Fibroblast of pulmonary artery (primary cell): ENCODE measurements around the gene B3GALNT2.
"Not testable (repeated sequence)": the region's sequence is repeated elsewhere in the genome, so short reads cannot be mapped to it uniquely, and the experiment has no call there.

Experiments
- DNase-seq: peaks from one replicate; pipeline ENCODE4 v3.0.0-alpha.2; 2010; ENCODE audit warnings: low read depth
- H3K4me3 ChIP-seq: replicated peaks from 2 replicates; pipeline ENCODE4 v1.5.1; 2011; ENCODE audit warnings: low read depth, mild to moderate bottlenecking, control low read depth, low read length, moderate library complexity
- CTCF ChIP-seq: IDR thresholded peaks from 2 replicates; pipeline ENCODE4 v1.5.1; 2011; ENCODE audit warnings: mild to moderate bottlenecking, control low read depth, low read length, inconsistent platforms; ENCODE audit errors: missing control alignments

Gene B3GALNT2

GRCh38 chr1:235486321-235486720 is 17.9 kb downstream of the B3GALNT2 start:
- no peak overlapping the region for H3K4me3 ChIP-seq
- DNase-seq: peak; percentile 26
- TF ChIP-seq CTCF: no peak

- no peak overlapping the region for H3K4me3 ChIP-seq
- DNase-seq: no peak
- no peak for TF ChIP-seq CTCF
Observed at GRCh38 chr1:235485558-235485957, 18.7 kb downstream of the B3GALNT2 start.

GRCh38 chr1:235483090-235483489 is 21.2 kb downstream of the B3GALNT2 start:
- TF ChIP-seq CTCF: no peak
- no peak overlapping the region for H3K4me3 ChIP-seq
- no peak for DNase-seq

GRCh38 chr1:235473806-235474205 is 30.4 kb downstream of the B3GALNT2 start:
- H3K4me3 ChIP-seq: no peak overlapping the region
- DNase-seq: no peak
- no peak for TF ChIP-seq CTCF

GRCh38 chr1:235470741-235471439 is 33.4 kb downstream of the B3GALNT2 start:
- DNase-seq: no peak

GRCh38 chr1:235469897-235470296 is 34.4 kb downstream of the B3GALNT2 start:
- DNase-seq, H3K4me3 ChIP-seq: not testable (repeated sequence)

More at GRCh38 chr1:235470741-235471439, 33.4 kb downstream of the B3GALNT2 start:
- H3K4me3 ChIP-seq: no peak overlapping the region
- TF ChIP-seq CTCF: no peak

GRCh38 chr1:235468970-235469369 is 35.3 kb downstream of the B3GALNT2 start:
- peak; percentile 28 for TF ChIP-seq CTCF
- H3K4me3 ChIP-seq: no peak overlapping the region
- peak; percentile 68 for DNase-seq
